HL-60 (cell line): ENCODE results near the gene ANKRD33B.

Source experiments
- DNase-seq, 2 experiments: peaks; one replicate each; pipeline ENCODE4 v3.0.0-alpha.2; 2010 to 2020; ENCODE audit warnings: low read depth in 1 of 2, low spot score in 1 of 2
- H3K27ac ChIP-seq: fragments of 250-450 bp; sonication (Bioruptor Pico); replicated peaks from 2 replicates; pipeline ENCODE4 v1.5.1; 2020; ENCODE audit warnings: mild to moderate bottlenecking, moderate library complexity
- H3K27me3 ChIP-seq: fragments of 250-450 bp; sonication (Bioruptor Pico); 2 replicates; pipeline ENCODE4 v1.5.1; 2021; ENCODE audit warnings: mild to moderate bottlenecking, moderate library complexity; ENCODE audit not compliant: insufficient read depth, poor library complexity, severe bottlenecking
- H3K4me3 ChIP-seq: replicated peaks from 2 replicates; pipeline ENCODE4 v1.5.1; 2011; ENCODE audit warnings: mild to moderate bottlenecking, control low read depth, low read length; ENCODE audit not compliant: insufficient read depth
- GABPA ChIP-seq: IDR thresholded peaks from 2 replicates; pipeline ENCODE4 v1.6.1; 2012; ENCODE audit warnings: low read depth
- POLR2AphosphoS5 ChIP-seq: IDR thresholded peaks from 2 replicates; pipeline ENCODE4 v1.6.1; 2012; ENCODE audit warnings: low read depth
- REST ChIP-seq: IDR thresholded peaks from 2 replicates; pipeline ENCODE4 v1.6.1; 2012; ENCODE audit warnings: low read depth; ENCODE audit not compliant: insufficient replicate concordance
- SPI1 ChIP-seq: IDR thresholded peaks from 2 replicates; pipeline ENCODE4 v1.6.1; 2012; ENCODE audit warnings: low read depth, mild to moderate bottlenecking, borderline replicate concordance
- TF ChIP-seq, protein P1 (sequence below): IDR thresholded peaks from one replicate; pipeline ENCODE4 v1.5.1; 2011; ENCODE audit warnings: low read length, control low read depth, inconsistent platforms; ENCODE audit not compliant: insufficient read depth

ANKRD33B gene

GRCh38 chr5:10689391-10690081 lies 125.7 kb downstream of the ANKRD33B start:
- TF ChIP-seq, protein P1, sequence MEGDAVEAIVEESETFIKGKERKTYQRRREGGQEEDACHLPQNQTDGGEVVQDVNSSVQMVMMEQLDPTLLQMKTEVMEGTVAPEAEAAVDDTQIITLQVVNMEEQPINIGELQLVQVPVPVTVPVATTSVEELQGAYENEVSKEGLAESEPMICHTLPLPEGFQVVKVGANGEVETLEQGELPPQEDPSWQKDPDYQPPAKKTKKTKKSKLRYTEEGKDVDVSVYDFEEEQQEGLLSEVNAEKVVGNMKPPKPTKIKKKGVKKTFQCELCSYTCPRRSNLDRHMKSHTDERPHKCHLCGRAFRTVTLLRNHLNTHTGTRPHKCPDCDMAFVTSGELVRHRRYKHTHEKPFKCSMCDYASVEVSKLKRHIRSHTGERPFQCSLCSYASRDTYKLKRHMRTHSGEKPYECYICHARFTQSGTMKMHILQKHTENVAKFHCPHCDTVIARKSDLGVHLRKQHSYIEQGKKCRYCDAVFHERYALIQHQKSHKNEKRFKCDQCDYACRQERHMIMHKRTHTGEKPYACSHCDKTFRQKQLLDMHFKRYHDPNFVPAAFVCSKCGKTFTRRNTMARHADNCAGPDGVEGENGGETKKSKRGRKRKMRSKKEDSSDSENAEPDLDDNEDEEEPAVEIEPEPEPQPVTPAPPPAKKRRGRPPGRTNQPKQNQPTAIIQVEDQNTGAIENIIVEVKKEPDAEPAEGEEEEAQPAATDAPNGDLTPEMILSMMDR: peak; percentile 11
- TF ChIP-seq POLR2AphosphoS5: no peak
- Histone ChIP-seq H3K4me3 (no peak overlapping the region), H3K27me3 (no peaks in the 10 kb centered on the region), H3K27ac (no peak overlapping the region)
- DNase-seq: peak in 1 of 2 experiments; percentile 57

GRCh38 chr5:10690460-10691440 lies 126.9 kb downstream of the ANKRD33B start:
- H3K4me3 ChIP-seq: no peak overlapping the region
- no peak for TF ChIP-seq REST
- TF ChIP-seq POLR2AphosphoS5: no peak
- TF ChIP-seq, protein P1: no peak
- no peak for TF ChIP-seq GABPA
- no peak for TF ChIP-seq SPI1
- no peak overlapping the region for H3K27ac ChIP-seq
- no peak for DNase-seq
- no peaks in the 10 kb centered on the region for H3K27me3 ChIP-seq

GRCh38 chr5:10691826-10692785 lies 128.2 kb downstream of the ANKRD33B start:
- no peak for DNase-seq
- no peak overlapping the region for H3K27ac ChIP-seq
- H3K27me3 ChIP-seq: no peaks in the 10 kb centered on the region
- TF ChIP-seq GABPA (no peak), REST (no peak)
- no peak overlapping the region for H3K4me3 ChIP-seq
